ENCODE measurements around the gene GUSB. TPM values are rescaled to one million over a fixed set of nuclear protein-coding genes. Genes with fewer than 3 reads are reported as not detected.
A peak's percentile ranks its signal among the peaks of the same experiment; 100 is the strongest.
"Not testable (repeated sequence)": the region's sequence is repeated elsewhere in the genome, so short reads cannot be mapped to it uniquely, and the experiment has no call there.

Gene GUSB
- total and polyA plus RNA-seq, 10 of the 15 experiments (the other 5 are each of a cell fraction or from before 2014, with no cell fraction given), result 9.8 to 71.2 (median 45.4) TPM

- TF ChIP-seq HSF1 (IDR thresholded peaks at IDR 0.05; ENCODE audit: low read depth, low read length) (0 out of 2 replicates have a peak, but pooled peaks have one; percentile 35), ETV6 (conservative IDR thresholded peaks at IDR 0.05 in 1 of 2, IDR thresholded peaks at IDR 0.05 in 1 of 2; ENCODE audit: borderline replicate concordance in 1 of 2, low read depth in 1 of 2) (no peak), PAX5 (IDR thresholded peaks at IDR 0.05; ENCODE audit: borderline replicate concordance, low read depth, low read length) (peak; percentile 37; the same call in 1 of the 2 replicates), ASH2L (IDR thresholded peaks at IDR 0.05; ENCODE audit: borderline replicate concordance, low read depth) (no peak), E2F4 (IDR thresholded peaks at IDR 0.05; ENCODE audit: low read depth, low read length) (no peak)
- TF ChIP-seq, protein P1, sequence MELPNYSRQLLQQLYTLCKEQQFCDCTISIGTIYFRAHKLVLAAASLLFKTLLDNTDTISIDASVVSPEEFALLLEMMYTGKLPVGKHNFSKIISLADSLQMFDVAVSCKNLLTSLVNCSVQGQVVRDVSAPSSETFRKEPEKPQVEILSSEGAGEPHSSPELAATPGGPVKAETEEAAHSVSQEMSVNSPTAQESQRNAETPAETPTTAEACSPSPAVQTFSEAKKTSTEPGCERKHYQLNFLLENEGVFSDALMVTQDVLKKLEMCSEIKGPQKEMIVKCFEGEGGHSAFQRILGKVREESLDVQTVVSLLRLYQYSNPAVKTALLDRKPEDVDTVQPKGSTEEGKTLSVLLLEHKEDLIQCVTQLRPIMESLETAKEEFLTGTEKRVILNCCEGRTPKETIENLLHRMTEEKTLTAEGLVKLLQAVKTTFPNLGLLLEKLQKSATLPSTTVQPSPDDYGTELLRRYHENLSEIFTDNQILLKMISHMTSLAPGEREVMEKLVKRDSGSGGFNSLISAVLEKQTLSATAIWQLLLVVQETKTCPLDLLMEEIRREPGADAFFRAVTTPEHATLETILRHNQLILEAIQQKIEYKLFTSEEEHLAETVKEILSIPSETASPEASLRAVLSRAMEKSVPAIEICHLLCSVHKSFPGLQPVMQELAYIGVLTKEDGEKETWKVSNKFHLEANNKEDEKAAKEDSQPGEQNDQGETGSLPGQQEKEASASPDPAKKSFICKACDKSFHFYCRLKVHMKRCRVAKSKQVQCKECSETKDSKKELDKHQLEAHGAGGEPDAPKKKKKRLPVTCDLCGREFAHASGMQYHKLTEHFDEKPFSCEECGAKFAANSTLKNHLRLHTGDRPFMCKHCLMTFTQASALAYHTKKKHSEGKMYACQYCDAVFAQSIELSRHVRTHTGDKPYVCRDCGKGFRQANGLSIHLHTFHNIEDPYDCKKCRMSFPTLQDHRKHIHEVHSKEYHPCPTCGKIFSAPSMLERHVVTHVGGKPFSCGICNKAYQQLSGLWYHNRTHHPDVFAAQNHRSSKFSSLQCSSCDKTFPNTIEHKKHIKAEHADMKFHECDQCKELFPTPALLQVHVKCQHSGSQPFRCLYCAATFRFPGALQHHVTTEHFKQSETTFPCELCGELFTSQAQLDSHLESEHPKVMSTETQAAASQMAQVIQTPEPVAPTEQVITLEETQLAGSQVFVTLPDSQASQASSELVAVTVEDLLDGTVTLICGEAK (IDR thresholded peaks at IDR 0.05; ENCODE audit: borderline replicate concordance), result no peak
These were observed at the start of gene GUSB (continued) for GRCh38 chr7:65981965-65982792.

GRCh38 chr7:66028342-66028741 lies 46.3 kb upstream of the GUSB start:
- H3K79me2 ChIP-seq (ENCODE audit: control insufficient read depth, insufficient read depth, low read length); H3K27ac ChIP-seq (ENCODE audit: control insufficient read depth, insufficient read depth); intact Hi-C loops (cut with micrococcal nuclease; ENCODE audit: unreplicated experiment); H3K4me2 ChIP-seq (ENCODE audit: control insufficient read depth, insufficient read depth); H3K27me3 ChIP-seq (replicated peaks in 1 of 2; ENCODE audit: control insufficient read depth in 2 of 2, insufficient read depth in 2 of 2, low read length in 1 of 2); H4K20me1 ChIP-seq (ENCODE audit: control insufficient read depth, insufficient read depth); in situ Hi-C loops (cut with MboI); H3K4me3 ChIP-seq; ATAC-seq; H2AFZ ChIP-seq (ENCODE audit: control insufficient read depth, low read depth, low read length); H3K36me3 ChIP-seq (ENCODE audit: control insufficient read depth in 2 of 2, insufficient read depth in 2 of 2, low read length in 1 of 2); H3K4me1 ChIP-seq (ENCODE audit: control insufficient read depth, insufficient read depth, low read length); SMC1A ChIA-PET (ENCODE audit: uncharacterized antibody, unreplicated experiment); BruUV-seq (replicated peaks); H3K9ac ChIP-seq (ENCODE audit: control insufficient read depth, insufficient read depth, low read length); H3K9me3 ChIP-seq (replicated peaks; ENCODE audit: control insufficient read depth, insufficient read depth, low read length); DNase-seq (ENCODE audit: low read depth, low spot score); CTCF ChIA-PET; FAIRE-seq; POLR2A ChIA-PET: not testable (repeated sequence)
- RAD21 ChIA-PET (ENCODE audit: unreplicated experiment), result interaction anchor here (4.6 kb wide), 1 partner anchor 43 kb away, joined by 31 read pairs; no protein-coding TSS in a partner anchor
- WGBS (ENCODE audit: insufficient coverage, insufficient replicate concordance, low lambda C conversion rate, missing lambda C conversion rate), result 37% methylated on average over 3 of the region's 3 CpGs

All from GM12878 (cell line).